Tibial artery (tissue), 4 donors: Measurements from ENCODE around the gene SPSB4.
A peak's percentile ranks its signal among the peaks of the same experiment; 100 is the strongest.

ENCODE experiments used
- DNase-seq, 2 donors: peaks; one replicate each; pipeline ENCODE4 v3.0.0-alpha.2; 2019
- H3K27ac ChIP-seq, 2 donors: fragments of 200-600 bp; sonication (generic) in 1 of 2; 1 replicate in 1 of 2; 2 replicates in 1 of 2; pipeline ENCODE4 v1.5.1; 2018 to 2019; ENCODE audit warnings: mild to moderate bottlenecking in 1 of 2
- H3K27me3 ChIP-seq, 2 donors: fragments of 200-600 bp; sonication (generic) in 1 of 2; one replicate each; pipeline versions ENCODE4 v1.5.1 to v1.6.0; 2016 to 2019
- H3K36me3 ChIP-seq, 3 donors: fragments of 200-600 bp; sonication (generic) in 2 of 3; one replicate each; pipeline ENCODE4 v1.5.1; 2016 to 2019; ENCODE audit warnings: mild to moderate bottlenecking in 2 of 3
- H3K4me1 ChIP-seq, 4 donors: fragments of 200-600 bp; sonication (generic) in 2 of 4; 1 replicate in 3 of 4; 2 replicates in 1 of 4; pipeline ENCODE4 v1.5.1; 2016 to 2019
- H3K4me3 ChIP-seq, 2 donors: fragments of 200-600 bp; sonication (generic) in 1 of 2; 1 replicate in 1 of 2; 2 replicates in 1 of 2; pipeline ENCODE4 v1.5.1; 2018 to 2019; ENCODE audit warnings: mild to moderate bottlenecking in 2 of 2
- H3K9me3 ChIP-seq, 3 donors: fragments of 200-600 bp; sonication (generic) in 1 of 3; one replicate each; pipeline ENCODE4 v1.5.1; 2016 to 2019
- CTCF ChIP-seq, 2 experiments: fragments of 200-600 bp in 1 of 2; fragments of 450-650 bp in 1 of 2; IDR thresholded peaks; one replicate each; pipeline ENCODE4 v1.5.1; 2017 to 2019; ENCODE audit warnings: antibody characterized with exemption in 2 of 2, mild to moderate bottlenecking in 1 of 2, moderate library complexity in 1 of 2
- intact Hi-C: fragments of 100-400 bp; cut with DNase I; formaldehyde crosslinking; loops from one replicate; pipeline ENCODE4 v1.15.0; 2023; ENCODE audit warnings: low total_unique reads

The SPSB4 gene

GRCh38 chr3:141100531-141101320 is 49.6 kb downstream of the SPSB4 start:
- H3K27me3 ChIP-seq = no peaks in the 10 kb centered on the region
- no peaks in the 10 kb centered on the region for H3K36me3 ChIP-seq
- DNase-seq = peak in 1 of 2 donors; percentile 61
- no peak for TF ChIP-seq CTCF (IDR thresholded peaks at IDR 0.05)
- H3K4me3 ChIP-seq = no peak overlapping the region
- H3K27ac ChIP-seq = no peak overlapping the region
- intact Hi-C loops = loop anchor here (10.0 kb wide), 1 partner anchor 206 kb away; no protein-coding TSS in a partner anchor
- H3K9me3 ChIP-seq = no peaks in the 10 kb centered on the region
- H3K4me1 ChIP-seq = peaks cover 0 to 4% (median 1%) of the 10 kb centered on the region in 4 donors

GRCh38 chr3:141102372-141102771 is 51.2 kb downstream of the SPSB4 start:
- peak in 1 of 2 donors; percentile 12 for DNase-seq

GRCh38 chr3:141103067-141103466 is 51.9 kb downstream of the SPSB4 start:
- Histone ChIP-seq H3K9me3 (no peaks in the 10 kb centered on the region), H3K27ac (no peak overlapping the region), H3K4me1 (no peaks in the 10 kb centered on the region), H3K36me3 (no peaks in the 10 kb centered on the region), H3K27me3 (no peaks in the 10 kb centered on the region), H3K4me3 (no peak overlapping the region)
- peak in 1 of 2 donors; percentile 41 for DNase-seq
- intact Hi-C loops = loop anchor here (10.0 kb wide), 1 partner anchor 208 kb away; no protein-coding TSS in a partner anchor
- no peak for TF ChIP-seq CTCF (IDR thresholded peaks at IDR 0.05)

More at GRCh38 chr3:141102372-141102771, 51.2 kb downstream of the SPSB4 start:
- intact Hi-C loops = loop anchor here (10.0 kb wide), 1 partner anchor 208 kb away; no protein-coding TSS in a partner anchor
- H3K4me1 ChIP-seq = no peaks in the 10 kb centered on the region
- no peaks in the 10 kb centered on the region for H3K9me3 ChIP-seq
- TF ChIP-seq CTCF (IDR thresholded peaks at IDR 0.05) = no peak
- no peak overlapping the region for H3K27ac ChIP-seq
- H3K4me3 ChIP-seq = no peak overlapping the region
- H3K27me3 ChIP-seq = no peaks in the 10 kb centered on the region
- no peaks in the 10 kb centered on the region for H3K36me3 ChIP-seq

- Histone ChIP-seq H3K4me1 (no peaks in the 10 kb centered on the region), H3K36me3 (no peaks in the 10 kb centered on the region), H3K27me3 (no peaks in the 10 kb centered on the region), H3K9me3 (no peaks in the 10 kb centered on the region), H3K27ac (no peak overlapping the region), H3K4me3 (no peak overlapping the region)
- intact Hi-C loops = loop anchor here (10.0 kb wide), 1 partner anchor 209 kb away; no protein-coding TSS in a partner anchor
- DNase-seq = peak in 1 of 2 donors; percentile 25
- TF ChIP-seq CTCF (IDR thresholded peaks at IDR 0.05) = no peak
These were observed 52.4 kb downstream of the SPSB4 start for GRCh38 chr3:141103503-141103902.

GRCh38 chr3:141104151-141104821 is 53.1 kb downstream of the SPSB4 start:
- no peak overlapping the region for H3K4me3 ChIP-seq
- no peaks in the 10 kb centered on the region for H3K27me3 ChIP-seq
- no peaks in the 10 kb centered on the region for H3K9me3 ChIP-seq
- H3K27ac ChIP-seq = no peak overlapping the region
- no peaks in the 10 kb centered on the region for H3K36me3 ChIP-seq
- intact Hi-C loops = loop anchor here (10.0 kb wide), 1 partner anchor 209 kb away; no protein-coding TSS in a partner anchor
- no peak for TF ChIP-seq CTCF (IDR thresholded peaks at IDR 0.05)
- DNase-seq = peak in 1 of 2 donors; percentile 41
- peaks cover 0 to 3% (median 0%) of the 10 kb centered on the region in 4 donors for H3K4me1 ChIP-seq
